ENCODE measurements around the gene CSNK1G3.
A peak's percentile ranks its signal among the peaks of the same experiment; 100 is the strongest.

The CSNK1G3 gene

DNA sequence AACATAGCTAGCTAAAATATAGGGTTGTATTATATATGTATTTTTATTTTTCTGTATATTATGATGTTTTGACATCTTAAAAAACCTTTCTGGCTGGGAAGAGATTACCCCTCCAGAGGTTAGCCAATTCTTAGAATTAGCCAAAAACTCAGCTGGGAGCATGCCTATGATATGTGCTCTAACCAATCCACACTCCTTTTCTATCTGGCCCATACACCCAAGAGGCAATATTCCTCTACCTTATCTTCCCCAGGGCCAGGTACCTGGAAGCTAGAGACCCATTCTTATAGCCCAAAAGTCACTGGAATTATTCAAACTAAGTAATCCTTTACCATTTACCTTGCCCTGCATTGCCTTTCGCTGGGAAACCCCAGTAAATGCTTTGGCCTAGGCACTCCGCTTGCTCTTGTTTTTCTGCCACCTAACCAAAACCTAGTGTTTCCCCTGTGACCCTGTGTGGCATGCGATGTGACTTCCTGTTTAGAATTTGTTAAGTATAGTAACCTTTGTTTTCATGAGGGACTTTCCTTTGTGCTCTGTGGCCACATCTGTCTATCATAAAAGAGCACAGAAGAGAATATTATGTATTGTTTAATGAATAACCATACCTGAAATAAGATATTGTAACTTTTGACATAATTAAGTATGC lies 37.4 kb downstream of the CSNK1G3 start:
- DNase-seq = peak; percentile 54 to 57 (median 54)
- H3K27me3 ChIP-seq (replicated peaks; ENCODE audit: control insufficient read depth, insufficient read depth, low read length, poor library complexity, severe bottlenecking) = no peaks in the 10 kb centered on the region

DNA sequence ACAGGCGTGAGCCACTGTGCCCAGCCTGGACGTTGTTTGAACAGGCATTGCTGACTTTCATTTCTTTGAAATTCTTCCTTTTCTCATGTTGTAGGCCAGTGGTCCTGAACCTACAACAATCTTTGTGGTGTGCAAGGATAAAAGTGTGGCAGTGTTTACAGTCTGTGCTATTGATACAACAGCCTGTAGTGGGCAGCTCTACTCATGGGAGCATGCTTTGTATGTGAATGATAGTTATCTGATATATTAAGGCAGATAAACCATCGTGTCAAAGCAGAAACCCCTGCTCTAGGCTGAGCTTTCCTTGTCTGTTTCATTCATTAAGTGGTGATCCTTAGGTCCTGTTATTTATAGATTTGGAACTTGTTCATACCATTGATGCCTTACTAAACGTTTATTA lies 42.6 kb downstream of the CSNK1G3 start:
- Histone ChIP-seq H3K4me1 (ENCODE audit: control insufficient read depth, insufficient read depth, low read length, poor library complexity, severe bottlenecking) (peaks cover 6% of the 10 kb centered on the region), H3K27ac (ENCODE audit: insufficient read depth, low read length, poor library complexity, severe bottlenecking) (no peak overlapping the region), H3K9me3 (ENCODE audit: control insufficient read depth, low read length) (no peaks in the 10 kb centered on the region), H3K4me3 (ENCODE audit: insufficient read depth, low read depth, low read length, poor library complexity, severe bottlenecking) (no peak overlapping the region), H3K27me3 (replicated peaks; ENCODE audit: control insufficient read depth, insufficient read depth, low read length, poor library complexity, severe bottlenecking) (no peaks in the 10 kb centered on the region), H3K36me3 (ENCODE audit: control insufficient read depth, insufficient read depth, low read length) (no peaks in the 10 kb centered on the region)
- no peak for DNase-seq

More for the DNA sequence above, 37.4 kb downstream of the CSNK1G3 start:
- H3K4me1 ChIP-seq (ENCODE audit: control insufficient read depth, insufficient read depth, low read length, poor library complexity, severe bottlenecking) = peaks cover 16% of the 10 kb centered on the region
- H3K36me3 ChIP-seq (ENCODE audit: control insufficient read depth, insufficient read depth, low read length) = no peaks in the 10 kb centered on the region
- no peak overlapping the region for H3K4me3 ChIP-seq (ENCODE audit: insufficient read depth, low read depth, low read length, poor library complexity, severe bottlenecking)
- H3K9me3 ChIP-seq (ENCODE audit: control insufficient read depth, low read length) = no peaks in the 10 kb centered on the region
- H3K27ac ChIP-seq (ENCODE audit: insufficient read depth, low read length, poor library complexity, severe bottlenecking) = peak overlapping the region; percentile 73

DNA sequence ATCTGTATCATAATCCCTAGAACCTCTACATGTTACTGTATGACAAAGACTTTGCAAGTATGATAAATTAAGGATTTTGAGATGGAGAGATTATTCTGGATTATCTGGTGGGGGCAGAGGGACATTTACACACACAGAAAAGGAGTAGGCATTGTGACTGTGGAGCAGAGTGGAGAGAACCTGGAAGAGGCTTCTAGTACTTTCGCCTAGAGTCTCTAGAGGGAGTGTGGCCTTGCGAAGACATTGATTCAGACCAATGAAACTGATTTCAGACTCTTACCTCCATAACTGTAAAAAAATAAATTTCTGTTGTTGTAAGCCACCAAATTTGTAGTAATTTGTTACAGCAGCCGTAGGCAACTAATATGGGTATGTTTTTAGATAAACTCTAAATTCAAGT lies 45.9 kb downstream of the CSNK1G3 start:
- no peaks in the 10 kb centered on the region for H3K36me3 ChIP-seq (ENCODE audit: control insufficient read depth, insufficient read depth, low read length)
- H3K9me3 ChIP-seq (ENCODE audit: control insufficient read depth, low read length) = no peaks in the 10 kb centered on the region
- no peaks in the 10 kb centered on the region for H3K4me1 ChIP-seq (ENCODE audit: control insufficient read depth, insufficient read depth, low read length, poor library complexity, severe bottlenecking)
- no peak for DNase-seq
- no peaks in the 10 kb centered on the region for H3K27me3 ChIP-seq (replicated peaks; ENCODE audit: control insufficient read depth, insufficient read depth, low read length, poor library complexity, severe bottlenecking)
- H3K27ac ChIP-seq (ENCODE audit: insufficient read depth, low read length, poor library complexity, severe bottlenecking) = no peak overlapping the region
- H3K4me3 ChIP-seq (ENCODE audit: insufficient read depth, low read depth, low read length, poor library complexity, severe bottlenecking) = no peak overlapping the region

DNA sequence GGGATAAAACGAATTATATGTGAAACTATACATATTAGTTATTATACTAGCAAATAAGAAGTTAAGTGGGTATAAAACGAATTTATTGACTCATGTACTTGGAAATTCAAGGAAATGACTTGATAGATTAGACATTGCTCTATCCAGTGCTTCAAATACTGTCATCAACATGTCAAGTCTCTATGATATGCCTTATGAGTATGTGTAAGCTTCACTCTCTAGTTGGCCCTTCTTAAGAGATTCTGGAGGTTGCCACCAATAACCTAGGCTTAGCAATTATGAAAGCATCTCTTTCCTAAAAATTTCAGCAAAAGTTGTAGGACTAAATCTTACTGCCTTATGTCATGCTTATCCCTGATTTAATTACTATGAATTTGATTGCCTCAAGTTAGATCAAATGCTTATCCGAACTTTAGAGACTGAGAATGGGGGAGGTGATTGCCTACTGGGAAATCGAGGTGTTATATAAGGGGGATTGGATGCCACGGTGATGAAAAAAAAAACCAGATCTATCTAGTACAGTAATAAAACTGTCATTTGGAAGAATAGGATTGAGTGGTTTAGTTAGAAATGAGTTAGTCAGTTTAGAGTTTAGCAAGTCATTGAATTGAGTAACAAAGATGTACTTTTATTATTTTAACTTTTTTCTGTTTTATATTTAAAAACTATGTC lies 46.9 kb downstream of the CSNK1G3 start:
- no peaks in the 10 kb centered on the region for H3K9me3 ChIP-seq (ENCODE audit: control insufficient read depth, low read length)

DNA sequence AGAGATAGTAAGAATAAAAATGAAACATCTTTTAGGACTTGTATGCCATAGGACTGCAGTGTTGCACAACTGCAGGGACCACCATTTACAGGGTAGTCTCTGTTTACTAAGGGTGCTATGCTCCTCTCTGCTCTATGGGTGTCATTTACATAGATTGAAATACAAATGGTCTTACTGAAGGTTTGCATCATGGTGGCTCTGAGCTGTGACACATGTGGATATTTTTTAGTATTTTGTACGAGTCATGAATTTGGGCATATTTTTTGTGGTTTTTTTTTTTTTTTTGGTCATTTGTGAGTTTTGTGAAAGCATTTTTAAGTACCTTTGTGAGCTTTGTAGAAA lies 47.4 kb downstream of the CSNK1G3 start:
- Histone ChIP-seq H3K27ac (ENCODE audit: insufficient read depth, low read length, poor library complexity, severe bottlenecking) (no peak overlapping the region), H3K4me3 (ENCODE audit: insufficient read depth, low read depth, low read length, poor library complexity, severe bottlenecking) (no peak overlapping the region), H3K4me1 (ENCODE audit: control insufficient read depth, insufficient read depth, low read length, poor library complexity, severe bottlenecking) (no peaks in the 10 kb centered on the region), H3K27me3 (replicated peaks; ENCODE audit: control insufficient read depth, insufficient read depth, low read length, poor library complexity, severe bottlenecking) (no peaks in the 10 kb centered on the region), H3K36me3 (ENCODE audit: control insufficient read depth, insufficient read depth, low read length) (no peaks in the 10 kb centered on the region), H3K9me3 (ENCODE audit: control insufficient read depth, low read length) (no peaks in the 10 kb centered on the region)
- DNase-seq = no peak

More for the DNA sequence above, 46.9 kb downstream of the CSNK1G3 start:
- Histone ChIP-seq H3K27ac (ENCODE audit: insufficient read depth, low read length, poor library complexity, severe bottlenecking) (no peak overlapping the region), H3K36me3 (ENCODE audit: control insufficient read depth, insufficient read depth, low read length) (no peaks in the 10 kb centered on the region), H3K27me3 (replicated peaks; ENCODE audit: control insufficient read depth, insufficient read depth, low read length, poor library complexity, severe bottlenecking) (no peaks in the 10 kb centered on the region), H3K4me3 (ENCODE audit: insufficient read depth, low read depth, low read length, poor library complexity, severe bottlenecking) (no peak overlapping the region), H3K4me1 (ENCODE audit: control insufficient read depth, insufficient read depth, low read length, poor library complexity, severe bottlenecking) (no peaks in the 10 kb centered on the region)
- no peak for DNase-seq

DNA sequence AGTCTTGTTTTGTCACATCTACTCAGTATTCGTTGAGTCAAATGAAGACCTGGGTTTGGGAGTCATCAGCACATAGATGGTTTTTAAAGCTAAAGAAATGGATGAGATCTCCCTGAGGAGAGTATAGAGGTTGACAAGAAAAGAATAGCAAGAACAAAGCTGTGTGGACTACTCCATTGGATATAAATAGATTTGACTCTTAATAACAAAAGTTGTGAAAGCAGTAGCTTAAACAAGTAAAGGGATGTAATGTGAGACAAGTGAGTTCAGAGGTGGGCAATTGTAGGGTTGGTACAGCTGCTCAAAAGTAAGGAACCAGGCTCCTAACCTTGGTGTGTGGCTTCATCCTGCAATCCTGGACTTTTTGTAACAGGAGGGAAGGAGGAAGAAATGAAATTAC lies 49.3 kb downstream of the CSNK1G3 start:
- Histone ChIP-seq H3K9me3 (ENCODE audit: control insufficient read depth, low read length) (no peaks in the 10 kb centered on the region), H3K27ac (ENCODE audit: insufficient read depth, low read length, poor library complexity, severe bottlenecking) (no peak overlapping the region), H3K4me3 (ENCODE audit: insufficient read depth, low read depth, low read length, poor library complexity, severe bottlenecking) (no peak overlapping the region), H3K4me1 (ENCODE audit: control insufficient read depth, insufficient read depth, low read length, poor library complexity, severe bottlenecking) (no peaks in the 10 kb centered on the region), H3K27me3 (replicated peaks; ENCODE audit: control insufficient read depth, insufficient read depth, low read length, poor library complexity, severe bottlenecking) (no peaks in the 10 kb centered on the region), H3K36me3 (ENCODE audit: control insufficient read depth, insufficient read depth, low read length) (no peaks in the 10 kb centered on the region)
- no peak for DNase-seq

DNA sequence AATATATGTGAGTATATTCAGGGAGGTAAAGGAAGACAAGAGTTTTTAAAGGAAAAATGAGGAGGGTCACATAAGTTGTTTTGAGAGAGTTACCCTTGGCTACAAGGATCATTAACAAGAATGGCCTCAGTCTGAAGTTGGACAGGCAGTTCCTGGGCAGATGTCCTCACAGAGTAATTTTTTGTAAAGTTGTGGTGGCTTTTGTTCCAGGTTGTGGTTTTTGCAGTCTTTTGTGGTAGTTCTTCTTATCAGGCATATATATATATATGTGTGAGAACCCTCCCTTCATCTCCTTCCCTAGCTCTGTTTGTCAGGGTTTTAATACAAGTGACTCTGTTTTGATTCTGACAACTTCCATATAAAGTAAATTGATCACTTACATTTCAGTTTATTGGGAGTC lies 60.0 kb downstream of the CSNK1G3 start:
- Histone ChIP-seq H3K27me3 (replicated peaks; ENCODE audit: control insufficient read depth, insufficient read depth, low read length, poor library complexity, severe bottlenecking) (no peaks in the 10 kb centered on the region), H3K9me3 (ENCODE audit: control insufficient read depth, low read length) (no peaks in the 10 kb centered on the region), H3K4me1 (ENCODE audit: control insufficient read depth, insufficient read depth, low read length, poor library complexity, severe bottlenecking) (no peaks in the 10 kb centered on the region), H3K36me3 (ENCODE audit: control insufficient read depth, insufficient read depth, low read length) (no peaks in the 10 kb centered on the region), H3K4me3 (ENCODE audit: insufficient read depth, low read depth, low read length, poor library complexity, severe bottlenecking) (no peak overlapping the region), H3K27ac (ENCODE audit: insufficient read depth, low read length, poor library complexity, severe bottlenecking) (no peak overlapping the region)
- no peak for DNase-seq

DNA sequence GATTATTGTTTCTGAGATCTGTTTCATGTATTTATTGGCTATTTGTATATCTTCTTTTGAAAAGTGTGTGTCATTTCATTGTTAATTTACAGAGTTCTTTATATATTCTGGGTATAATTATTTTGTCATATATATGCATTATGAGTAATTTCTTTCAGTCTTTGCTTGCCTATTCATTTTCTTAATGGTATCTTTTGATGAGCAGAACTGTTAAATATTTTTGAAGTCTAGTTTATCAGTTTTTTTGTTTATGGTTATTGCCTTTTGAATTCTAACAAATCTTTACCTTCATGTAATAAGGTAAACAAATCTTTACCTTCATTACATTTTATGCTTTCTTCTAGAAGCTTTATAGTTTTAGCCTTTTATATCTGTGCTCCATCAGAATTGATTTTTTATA lies 66.4 kb downstream of the CSNK1G3 start:
- no peaks in the 10 kb centered on the region for H3K4me1 ChIP-seq (ENCODE audit: control insufficient read depth, insufficient read depth, low read length, poor library complexity, severe bottlenecking)
- H3K27me3 ChIP-seq (replicated peaks; ENCODE audit: control insufficient read depth, insufficient read depth, low read length, poor library complexity, severe bottlenecking) = no peaks in the 10 kb centered on the region
- no peak for DNase-seq

DNA sequence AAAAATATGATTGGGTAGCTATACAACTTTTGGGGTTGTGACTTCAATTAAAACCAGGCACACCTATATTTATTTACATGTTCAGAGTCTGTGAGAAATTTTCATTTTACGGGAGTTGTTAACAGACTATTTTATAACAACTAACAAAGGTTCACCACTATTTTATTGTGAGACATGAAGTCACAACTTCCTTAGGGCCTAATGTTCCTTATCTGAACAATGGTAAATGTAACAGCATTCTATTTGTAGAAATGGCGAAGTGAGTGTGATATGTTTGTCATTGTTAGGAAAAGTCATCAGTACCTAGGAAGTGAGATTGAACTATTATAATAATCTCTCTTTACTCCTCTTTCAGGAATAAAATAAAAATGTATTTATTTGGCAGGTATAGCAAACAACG lies 67.4 kb downstream of the CSNK1G3 start:
- Histone ChIP-seq H3K36me3 (ENCODE audit: control insufficient read depth, insufficient read depth, low read length) (no peaks in the 10 kb centered on the region), H3K4me1 (ENCODE audit: control insufficient read depth, insufficient read depth, low read length, poor library complexity, severe bottlenecking) (no peaks in the 10 kb centered on the region), H3K9me3 (ENCODE audit: control insufficient read depth, low read length) (no peaks in the 10 kb centered on the region), H3K27me3 (replicated peaks; ENCODE audit: control insufficient read depth, insufficient read depth, low read length, poor library complexity, severe bottlenecking) (no peaks in the 10 kb centered on the region), H3K27ac (ENCODE audit: insufficient read depth, low read length, poor library complexity, severe bottlenecking) (no peak overlapping the region), H3K4me3 (ENCODE audit: insufficient read depth, low read depth, low read length, poor library complexity, severe bottlenecking) (no peak overlapping the region)
- no peak for DNase-seq

More for the DNA sequence above, 66.4 kb downstream of the CSNK1G3 start:
- Histone ChIP-seq H3K36me3 (ENCODE audit: control insufficient read depth, insufficient read depth, low read length) (no peaks in the 10 kb centered on the region), H3K27ac (ENCODE audit: insufficient read depth, low read length, poor library complexity, severe bottlenecking) (no peak overlapping the region), H3K9me3 (ENCODE audit: control insufficient read depth, low read length) (no peaks in the 10 kb centered on the region), H3K4me3 (ENCODE audit: insufficient read depth, low read depth, low read length, poor library complexity, severe bottlenecking) (no peak overlapping the region)

DNA sequence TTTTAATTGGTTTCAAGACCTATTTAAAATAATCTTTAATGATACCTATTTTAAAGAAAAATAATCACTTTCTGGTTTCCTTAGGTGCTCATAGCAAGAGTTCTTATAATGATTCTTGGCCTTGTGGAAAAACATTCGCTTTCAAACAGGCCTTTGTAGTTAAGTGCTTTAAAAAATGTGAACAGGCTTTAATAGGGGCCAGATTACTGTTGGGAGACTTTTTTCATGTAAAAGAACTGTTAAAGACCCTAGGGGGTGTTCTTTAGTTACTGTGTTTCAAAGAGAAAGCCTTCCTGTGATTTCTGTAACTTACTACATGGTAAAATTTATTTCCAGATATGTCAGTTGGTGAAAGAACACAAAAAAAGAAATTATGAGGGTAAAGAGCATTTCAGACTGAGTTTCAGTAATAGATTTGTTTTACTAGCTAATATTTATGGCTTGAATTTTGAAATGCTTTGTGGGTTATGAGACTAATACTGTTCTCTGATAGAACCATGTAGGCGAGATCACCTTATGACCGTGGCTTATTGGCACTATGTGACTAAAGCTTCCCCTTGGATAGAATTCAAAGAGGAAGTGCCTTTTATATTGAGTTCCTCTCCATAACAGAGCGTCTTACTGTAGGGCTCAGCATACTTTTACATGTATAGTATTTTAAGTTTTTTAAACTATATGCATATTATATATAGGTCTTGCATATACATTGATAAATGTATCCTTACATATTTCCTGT lies 70.7 kb downstream of the CSNK1G3 start:
- no peaks in the 10 kb centered on the region for H3K36me3 ChIP-seq (ENCODE audit: control insufficient read depth, insufficient read depth, low read length)
- no peak overlapping the region for H3K4me3 ChIP-seq (ENCODE audit: insufficient read depth, low read depth, low read length, poor library complexity, severe bottlenecking)
- H3K9me3 ChIP-seq (ENCODE audit: control insufficient read depth, low read length) = no peaks in the 10 kb centered on the region
- no peak for DNase-seq
- H3K27me3 ChIP-seq (replicated peaks; ENCODE audit: control insufficient read depth, insufficient read depth, low read length, poor library complexity, severe bottlenecking) = no peaks in the 10 kb centered on the region
- no peak overlapping the region for H3K27ac ChIP-seq (ENCODE audit: insufficient read depth, low read length, poor library complexity, severe bottlenecking)
- H3K4me1 ChIP-seq (ENCODE audit: control insufficient read depth, insufficient read depth, low read length, poor library complexity, severe bottlenecking) = no peaks in the 10 kb centered on the region

All from effector memory CD4-positive, alpha-beta T cell (primary cell).